SH-SY5Y (cell line): ENCODE results near the gene TM7SF2.

Source experiments
- GATA2 ChIP-seq: IDR thresholded peaks from 2 replicates; pipeline ENCODE4 v1.6.1; 2011; ENCODE audit warnings: mild to moderate bottlenecking, low read depth, low read length
- GATA3 ChIP-seq: IDR thresholded peaks from 2 replicates; pipeline ENCODE4 v1.6.1; 2011; ENCODE audit warnings: low read depth, mild to moderate bottlenecking, low read length, moderate library complexity

TM7SF2 gene

DNA sequence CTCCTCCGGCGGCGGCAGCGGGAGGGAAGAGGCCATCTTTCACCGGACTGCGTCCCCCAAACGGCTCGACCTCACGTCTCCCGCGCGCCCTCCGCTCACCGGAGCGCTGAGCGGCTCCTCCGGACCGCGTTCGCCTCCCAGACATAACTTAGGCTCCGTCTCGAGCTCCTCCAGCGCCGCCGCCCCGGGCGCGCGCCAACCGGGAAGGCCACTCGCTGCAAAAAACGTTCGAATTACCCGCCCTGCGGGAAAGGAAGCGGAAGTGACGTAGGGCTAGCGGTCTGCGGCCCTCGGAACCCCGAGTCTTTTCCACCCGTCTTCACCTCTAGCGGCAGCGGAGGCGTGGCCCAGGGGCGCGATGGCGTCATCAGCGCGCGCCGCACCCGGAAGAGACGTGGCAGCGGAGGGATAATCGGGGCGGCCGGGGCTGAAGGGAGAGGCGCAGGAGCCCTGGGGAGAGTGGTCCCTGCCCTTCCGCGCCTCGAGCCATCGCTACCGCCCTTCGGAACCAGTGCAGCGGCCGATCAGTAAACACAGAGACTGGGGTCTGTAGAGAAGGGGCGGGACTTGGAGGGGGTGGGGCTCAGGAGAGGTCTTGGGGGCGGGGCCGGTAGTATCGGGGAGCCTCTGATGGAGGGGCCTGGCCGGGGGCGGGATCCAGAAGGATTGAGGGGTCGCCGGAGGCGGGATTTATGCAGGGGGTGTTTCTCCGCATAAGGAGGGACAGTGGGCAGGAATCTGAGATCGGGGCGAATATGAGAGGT, 27.7 kb upstream of the TM7SF2 start, which contains the start of the genes CDCA5 and ZFPL1:
Gene CDCA5, minus strand, starts transcription at position 207 of the 764 bp plus-strand sequence. Its CDS starts 62 bp downstream, at position 145.
Gene ZFPL1, plus strand, starts transcription at position 389 of the 764 bp plus-strand sequence. CDS start 477 bp downstream, outside the sequence.
- TF ChIP-seq GATA2 (no peak), GATA3 (no peak)

DNA sequence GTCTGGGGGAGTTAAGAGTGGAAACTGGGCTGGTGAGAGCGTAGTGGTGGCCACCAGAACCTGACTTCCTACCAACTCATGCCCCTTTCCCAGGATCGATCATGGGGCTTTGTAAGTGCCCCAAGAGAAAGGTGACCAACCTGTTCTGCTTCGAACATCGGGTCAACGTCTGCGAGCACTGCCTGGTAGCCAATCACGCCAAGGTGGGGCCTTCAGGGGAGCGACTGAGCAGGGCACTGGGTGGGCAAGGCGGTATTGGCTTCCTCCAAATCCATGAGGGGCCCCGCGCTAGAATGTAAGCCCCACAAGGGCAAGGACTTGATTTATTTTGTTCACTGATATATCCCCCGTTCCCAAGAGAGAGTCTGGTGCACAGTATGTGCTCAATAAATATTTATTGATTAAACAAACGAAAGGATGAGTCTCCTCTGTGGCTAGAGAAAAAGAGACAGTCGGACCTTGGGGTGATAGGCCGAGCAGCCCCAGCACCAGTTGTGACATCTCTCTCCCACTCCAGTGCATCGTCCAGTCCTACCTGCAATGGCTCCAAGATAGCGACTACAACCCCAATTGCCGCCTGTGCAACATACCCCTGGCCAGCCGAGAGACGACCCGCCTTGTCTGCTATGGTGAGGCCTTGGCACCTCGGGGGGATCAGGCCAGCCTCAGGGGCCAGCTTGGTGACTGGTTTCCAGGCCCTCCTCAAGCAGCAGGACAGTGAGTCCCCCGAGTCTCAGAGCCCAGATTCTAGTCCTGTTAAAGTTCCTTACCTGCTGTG, 26.9 kb upstream of the TM7SF2 start:
- no peak for TF ChIP-seq GATA2
- no peak for TF ChIP-seq GATA3

DNA sequence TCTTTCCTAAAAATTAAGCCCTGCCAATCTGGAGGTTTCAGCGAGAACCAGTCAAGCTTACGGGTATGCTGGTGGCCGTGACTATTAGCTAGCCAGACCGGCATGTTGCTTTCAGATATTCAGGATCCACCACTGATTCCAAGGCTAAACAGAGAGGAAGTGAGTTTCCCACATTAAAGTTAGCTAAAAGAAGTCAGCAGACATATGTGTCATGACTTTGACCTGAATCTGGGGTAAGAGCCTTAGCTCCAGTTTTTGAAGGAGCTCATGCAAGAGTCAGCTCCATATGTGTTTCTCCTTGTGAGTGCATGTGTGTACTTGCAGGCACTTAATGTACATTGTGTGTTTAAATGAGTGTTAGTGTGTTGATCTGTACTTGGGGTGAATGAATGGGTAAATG, 26.2 kb upstream of the TM7SF2 start:
- TF ChIP-seq GATA2 (no peak), GATA3 (no peak)

DNA sequence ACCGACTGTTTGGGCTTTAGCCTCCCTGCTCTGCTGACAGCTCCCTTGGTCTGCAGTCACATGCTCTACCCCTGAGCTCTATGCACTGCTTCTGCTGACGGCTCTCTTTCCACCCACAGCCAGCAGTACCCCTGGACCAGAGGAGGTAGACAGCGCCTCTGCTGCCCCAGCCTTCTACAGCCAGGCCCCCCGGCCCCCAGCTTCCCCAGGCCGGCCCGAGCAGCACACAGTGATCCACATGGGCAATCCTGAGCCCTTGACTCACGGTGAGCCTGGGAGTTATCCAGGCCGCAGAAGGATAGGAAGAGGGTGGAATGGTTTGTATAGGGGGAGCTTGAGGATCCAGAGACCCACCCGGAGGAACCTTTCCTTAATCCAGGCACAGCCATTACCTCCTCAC, 24.9 kb upstream of the TM7SF2 start:
- no peak for TF ChIP-seq GATA2
- no peak for TF ChIP-seq GATA3

DNA sequence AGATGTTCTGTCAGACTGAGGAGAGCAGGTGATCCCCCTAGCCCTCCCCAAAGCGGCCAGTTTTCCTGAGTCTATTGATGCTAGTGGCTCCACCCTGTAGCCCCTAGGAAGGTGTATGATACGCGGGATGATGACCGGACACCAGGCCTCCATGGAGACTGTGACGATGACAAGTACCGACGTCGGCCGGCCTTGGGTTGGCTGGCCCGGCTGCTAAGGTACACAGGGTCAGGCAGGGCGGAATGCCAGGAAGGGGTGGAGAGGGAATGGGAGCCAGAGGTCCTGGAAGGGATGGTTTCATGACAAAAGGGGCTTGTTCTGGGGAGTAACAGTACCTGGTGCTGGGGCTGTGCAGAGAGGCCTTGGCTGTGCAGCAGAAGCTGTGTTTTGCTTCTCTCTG, 24.5 kb upstream of the TM7SF2 start:
- no peak for TF ChIP-seq GATA3
- no peak for TF ChIP-seq GATA2

DNA sequence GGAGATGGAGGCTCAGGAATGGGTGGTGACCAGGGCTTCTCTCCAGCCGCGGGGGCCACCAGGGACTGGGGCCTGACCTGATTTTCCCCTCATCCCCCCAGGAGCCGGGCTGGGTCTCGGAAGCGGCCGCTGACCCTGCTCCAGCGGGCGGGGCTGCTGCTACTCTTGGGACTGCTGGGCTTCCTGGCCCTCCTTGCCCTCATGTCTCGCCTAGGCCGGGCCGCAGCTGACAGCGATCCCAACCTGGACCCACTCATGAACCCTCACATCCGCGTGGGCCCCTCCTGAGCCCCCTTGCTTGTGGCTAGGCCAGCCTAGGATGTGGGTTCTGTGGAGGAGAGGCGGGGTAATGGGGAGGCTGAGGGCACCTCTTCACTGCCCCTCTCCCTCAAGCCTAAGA, 23.8 kb upstream of the TM7SF2 start:
- no peak for TF ChIP-seq GATA3
- TF ChIP-seq GATA2, result no peak

DNA sequence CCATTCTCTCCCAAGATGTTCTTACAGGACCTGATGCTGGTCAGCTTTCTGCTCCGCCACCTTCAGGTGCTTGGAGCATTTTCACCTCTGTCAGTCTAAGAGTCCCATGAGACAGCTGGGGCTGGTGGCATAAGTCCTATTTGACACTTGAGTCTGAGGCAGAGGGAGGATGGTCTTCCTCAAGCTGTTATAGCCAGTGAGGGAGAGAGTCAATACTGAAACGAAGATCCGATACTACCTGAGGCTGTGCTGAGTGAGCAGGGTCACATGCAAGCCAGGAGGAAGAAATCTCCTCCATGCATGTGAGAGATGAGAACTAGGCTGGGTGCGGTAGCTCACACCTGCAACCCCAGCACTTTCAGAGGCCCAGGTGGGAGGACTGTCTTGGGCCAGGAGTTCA, 22.1 kb upstream of the TM7SF2 start:
- no peak for TF ChIP-seq GATA3

DNA sequence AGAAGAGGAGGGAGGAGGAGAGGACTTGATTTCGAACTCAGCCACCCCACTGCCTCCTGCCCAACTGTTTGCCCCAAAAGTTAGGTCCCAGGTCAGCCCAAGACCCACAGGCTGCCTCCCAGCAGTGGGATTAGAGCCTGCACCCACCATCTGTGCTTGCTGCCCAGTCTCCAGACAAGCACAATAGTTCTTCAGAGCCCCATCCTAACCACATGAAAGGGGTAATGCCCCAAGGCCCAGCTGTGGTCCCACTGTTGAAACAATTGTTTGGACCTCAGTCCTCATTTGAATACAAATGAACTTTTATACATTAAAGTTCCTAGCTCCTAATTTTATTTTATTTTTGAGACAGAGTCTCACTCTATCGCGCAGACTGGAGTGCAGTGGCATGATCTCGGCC, 21.0 kb upstream of the TM7SF2 start:
- TF ChIP-seq GATA3 (no peak), GATA2 (no peak)

DNA sequence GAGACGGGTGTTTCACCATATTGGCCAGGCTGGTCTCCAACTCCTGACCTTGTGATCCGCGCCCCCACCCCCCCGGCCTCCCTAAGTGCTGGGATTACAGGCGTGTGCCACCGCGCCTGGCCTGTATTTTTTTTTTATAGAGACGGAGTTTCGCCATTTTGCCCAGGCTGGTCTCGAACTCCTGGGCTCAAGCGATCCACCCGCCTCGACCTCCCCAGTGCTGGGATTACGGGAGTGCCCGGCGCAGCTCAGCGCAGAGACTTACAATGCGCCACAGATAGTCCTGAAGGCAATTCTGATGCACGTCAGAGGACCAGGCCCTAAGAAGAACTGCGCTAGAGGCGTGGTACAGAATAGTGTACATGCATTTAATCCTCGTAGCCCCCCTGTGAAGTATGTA, 16.2 kb upstream of the TM7SF2 start:
- TF ChIP-seq GATA2, result no peak
- TF ChIP-seq GATA3, result no peak

DNA sequence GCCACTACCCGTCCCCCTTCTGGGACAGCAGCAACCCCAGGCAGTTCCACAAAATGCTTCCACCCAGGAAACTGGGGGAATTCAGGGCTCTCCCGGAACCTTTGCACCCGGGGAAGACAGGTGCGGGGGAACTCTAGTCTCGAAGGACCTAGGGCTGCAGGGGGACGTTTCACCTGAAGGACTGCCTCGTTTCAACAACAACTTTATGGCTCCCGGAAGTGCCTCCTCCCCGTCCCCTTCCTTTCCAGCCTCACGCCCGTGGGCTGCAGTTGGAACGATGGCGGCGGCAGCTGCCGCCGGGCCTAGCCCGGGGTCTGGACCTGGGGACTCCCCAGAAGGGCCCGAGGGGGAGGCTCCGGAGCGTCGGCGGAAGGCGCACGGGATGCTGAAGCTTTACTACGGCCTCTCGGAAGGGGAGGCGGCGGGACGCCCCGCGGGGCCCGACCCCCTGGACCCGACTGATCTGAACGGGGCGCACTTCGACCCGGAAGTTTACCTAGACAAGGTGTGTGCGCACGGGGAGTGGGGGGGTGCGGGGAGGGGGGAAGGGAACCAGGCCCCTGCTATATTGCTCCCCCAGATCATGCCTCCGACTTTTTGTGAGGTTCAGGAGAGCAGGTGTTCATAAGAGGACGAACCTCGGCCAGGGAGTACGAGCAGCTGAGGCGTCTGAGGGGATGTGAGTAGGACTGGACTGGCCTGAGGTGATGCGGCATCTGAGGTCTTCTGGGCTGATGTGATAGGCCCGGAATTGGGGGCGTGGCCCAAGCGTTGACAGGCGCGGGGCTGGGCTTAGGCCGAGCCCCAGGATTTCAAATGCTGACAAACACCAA, 15.5 kb upstream of the TM7SF2 start, which contains the start of gene VPS51:
Gene VPS51, plus strand, starts transcription at position 241 of the 833 bp plus-strand sequence. Its CDS starts 37 bp downstream, at position 278.
- 0 out of 2 replicates have a peak, but pooled peaks have one; percentile 25 for TF ChIP-seq GATA2
- no peak for TF ChIP-seq GATA3

DNA sequence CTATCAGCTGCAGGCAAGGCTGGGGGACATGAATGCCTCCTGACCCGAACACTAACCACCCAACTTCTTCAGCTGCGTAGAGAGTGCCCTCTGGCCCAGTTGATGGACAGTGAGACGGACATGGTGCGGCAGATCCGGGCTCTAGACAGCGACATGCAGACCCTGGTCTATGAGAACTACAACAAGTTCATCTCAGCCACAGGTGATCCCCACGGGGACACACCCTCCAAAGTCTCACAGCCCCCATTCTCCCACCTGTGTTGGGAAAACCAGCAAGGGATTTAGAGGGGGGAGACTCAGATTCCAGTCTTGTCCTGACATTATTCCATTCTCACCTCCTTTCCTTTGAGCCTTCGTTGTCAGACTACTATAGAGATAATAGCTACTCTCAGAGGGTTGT, 14.7 kb upstream of the TM7SF2 start:
- TF ChIP-seq GATA3, result no peak
- TF ChIP-seq GATA2, result no peak

DNA sequence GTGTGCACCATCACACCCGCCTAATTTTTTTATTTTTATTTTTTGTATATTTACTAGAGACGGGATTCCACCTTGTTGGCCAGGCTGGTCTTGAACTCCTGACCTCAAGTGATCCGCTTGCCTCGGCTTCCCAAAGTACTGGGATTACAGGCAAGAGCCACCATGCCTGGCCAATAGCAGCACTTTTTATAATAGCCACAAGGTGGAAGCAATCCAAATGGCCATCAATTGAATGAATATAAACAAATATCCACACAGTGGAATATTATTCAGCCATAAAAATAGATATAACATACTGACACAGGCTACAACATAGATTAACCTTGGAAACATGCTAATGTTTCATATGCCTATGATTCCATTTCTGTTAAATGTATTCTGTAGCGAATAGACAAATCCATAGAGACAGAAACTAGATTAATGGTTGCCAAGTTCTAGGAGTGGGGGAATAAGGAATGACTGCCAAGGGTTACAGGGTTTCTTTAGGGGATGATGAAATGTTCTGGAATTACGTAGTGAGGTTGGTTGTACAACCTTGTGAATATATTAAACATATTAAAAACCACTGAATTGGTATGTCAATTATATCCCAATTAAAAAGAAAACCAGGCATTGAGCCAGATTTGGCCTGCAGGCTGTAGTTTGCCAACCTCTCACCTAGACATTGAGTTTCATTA, 10.9 kb upstream of the TM7SF2 start:
- no peak for TF ChIP-seq GATA2
- TF ChIP-seq GATA3, result no peak

DNA sequence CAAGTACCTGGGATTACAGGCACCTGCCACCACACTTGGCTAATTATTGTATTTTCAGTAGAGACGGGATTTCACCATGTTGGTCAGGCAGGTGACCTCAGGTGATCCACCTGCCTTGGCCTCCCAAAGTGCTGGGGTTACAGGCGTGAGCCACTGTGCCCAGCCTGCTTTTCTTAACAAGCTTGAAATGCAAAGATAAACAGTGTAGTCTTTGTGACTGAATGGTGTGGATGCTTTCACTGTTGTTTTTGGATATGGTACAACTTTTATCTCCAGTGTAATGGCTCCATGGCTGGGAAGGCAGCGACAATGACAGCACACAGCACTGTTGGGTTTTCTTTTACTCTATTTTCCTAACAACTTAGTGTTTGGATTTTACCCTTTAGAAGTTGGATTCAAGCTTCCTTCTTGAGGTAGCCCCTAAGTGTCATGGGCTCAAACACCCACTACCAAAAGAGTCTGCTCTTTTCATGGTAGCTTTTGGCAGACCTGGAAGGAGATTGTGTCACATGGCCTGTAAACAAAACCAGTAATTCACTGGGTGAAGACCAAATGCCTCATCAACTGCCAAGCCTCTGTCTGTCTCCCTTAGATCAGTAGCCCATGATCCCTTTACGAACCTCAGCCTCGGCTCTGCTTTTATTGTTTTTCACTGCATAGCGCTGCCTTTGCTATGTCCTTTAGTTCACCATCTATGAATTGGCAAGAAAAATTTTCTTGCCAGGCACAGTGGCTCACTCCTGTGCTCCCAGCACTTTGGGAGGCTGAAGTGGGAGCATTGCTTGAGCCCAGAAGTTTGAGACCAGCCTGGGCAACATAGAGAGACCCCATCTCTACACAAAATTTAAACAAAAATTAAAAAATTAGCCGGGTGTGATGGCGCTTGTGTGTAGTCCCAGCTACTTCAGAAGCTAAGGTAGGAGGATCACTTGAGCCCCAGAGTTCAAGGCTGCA, 9.3 kb upstream of the TM7SF2 start:
- TF ChIP-seq GATA3 (no peak), GATA2 (no peak)
